ENCODE data around the gene NDC1. TPM values are rescaled to one million over a fixed set of nuclear protein-coding genes. Genes with fewer than 3 reads are reported as not detected.
"Not testable (repeated sequence)": the region's sequence is repeated elsewhere in the genome, so short reads cannot be mapped to it uniquely, and the experiment has no call there.

The NDC1 gene
- total RNA-seq, 4 donors from 2014 or later, result 6.7 to 10.3 (median 7.1) TPM

DNA sequence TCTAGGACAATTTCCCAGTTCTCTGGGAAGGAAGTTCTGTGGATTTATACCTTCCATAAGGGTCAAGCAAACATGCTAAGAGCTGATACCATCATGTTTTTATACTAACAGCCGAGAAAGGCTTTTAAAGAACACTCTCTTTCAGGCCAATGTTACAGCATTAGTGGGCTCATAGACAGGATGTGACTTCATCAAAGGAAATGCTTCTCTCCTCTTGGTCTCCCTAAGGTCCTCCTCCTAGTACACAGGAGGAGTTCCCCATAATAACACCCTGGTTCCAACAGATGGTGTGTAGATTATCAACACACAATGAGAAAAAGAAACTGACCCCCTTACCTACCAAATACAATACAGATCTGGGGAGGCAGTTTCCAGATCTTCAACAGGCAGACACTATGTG lies 72.4 kb downstream of the NDC1 start:
- no peak for ATAC-seq
- Histone ChIP-seq H3K27me3 (no peaks in the 10 kb centered on the region), H3K36me3 (peaks cover 0 to 23% of the 10 kb centered on the region in 2 donors), H3K4me3 (no peak overlapping the region), H3K4me1 (no peaks in the 10 kb centered on the region), H3K9me3 (peaks cover 0 to 10% (median 0%) of the 10 kb centered on the region in 3 donors), H3K27ac (no peak overlapping the region)
- WGBS, 2 donors (ENCODE audit: low coverage in 1 of 2), result 58% methylated on average over 1 of the region's 1 CpG; no CpG with 5 or more reads in 1 of the 2 donors
- TF ChIP-seq EP300 (IDR thresholded peaks at IDR 0.05), result no peak
- TF ChIP-seq POLR2AphosphoS5 (IDR thresholded peaks at IDR 0.05), result no peak
- TF ChIP-seq, protein P1, sequence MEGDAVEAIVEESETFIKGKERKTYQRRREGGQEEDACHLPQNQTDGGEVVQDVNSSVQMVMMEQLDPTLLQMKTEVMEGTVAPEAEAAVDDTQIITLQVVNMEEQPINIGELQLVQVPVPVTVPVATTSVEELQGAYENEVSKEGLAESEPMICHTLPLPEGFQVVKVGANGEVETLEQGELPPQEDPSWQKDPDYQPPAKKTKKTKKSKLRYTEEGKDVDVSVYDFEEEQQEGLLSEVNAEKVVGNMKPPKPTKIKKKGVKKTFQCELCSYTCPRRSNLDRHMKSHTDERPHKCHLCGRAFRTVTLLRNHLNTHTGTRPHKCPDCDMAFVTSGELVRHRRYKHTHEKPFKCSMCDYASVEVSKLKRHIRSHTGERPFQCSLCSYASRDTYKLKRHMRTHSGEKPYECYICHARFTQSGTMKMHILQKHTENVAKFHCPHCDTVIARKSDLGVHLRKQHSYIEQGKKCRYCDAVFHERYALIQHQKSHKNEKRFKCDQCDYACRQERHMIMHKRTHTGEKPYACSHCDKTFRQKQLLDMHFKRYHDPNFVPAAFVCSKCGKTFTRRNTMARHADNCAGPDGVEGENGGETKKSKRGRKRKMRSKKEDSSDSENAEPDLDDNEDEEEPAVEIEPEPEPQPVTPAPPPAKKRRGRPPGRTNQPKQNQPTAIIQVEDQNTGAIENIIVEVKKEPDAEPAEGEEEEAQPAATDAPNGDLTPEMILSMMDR (IDR thresholded peaks at IDR 0.05), result no peak
- no peak for TF ChIP-seq POLR2A (IDR thresholded peaks at IDR 0.05)

DNA sequence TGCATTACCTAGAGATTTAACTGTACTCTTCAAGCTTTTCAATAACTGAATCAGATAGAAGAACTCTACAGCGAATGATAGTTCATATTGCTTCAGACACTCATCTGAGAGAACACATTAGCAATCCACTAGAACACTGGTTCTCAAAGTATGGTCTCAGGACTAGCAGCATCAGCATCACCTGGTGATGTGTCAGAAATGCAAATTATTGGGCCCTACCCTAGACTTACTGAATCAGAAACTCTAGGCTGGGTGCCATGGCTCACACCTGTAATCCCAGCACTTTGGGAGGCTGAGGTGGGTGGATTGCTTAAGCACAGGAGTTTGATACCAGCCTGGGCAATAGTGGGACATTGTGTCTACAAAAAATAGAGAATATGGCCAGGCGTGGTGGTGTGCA lies 74.2 kb downstream of the NDC1 start:
- 93 to 100% methylated on average over 2 of the region's 2 CpGs for WGBS, 2 donors (ENCODE audit: low coverage in 1 of 2)

DNA sequence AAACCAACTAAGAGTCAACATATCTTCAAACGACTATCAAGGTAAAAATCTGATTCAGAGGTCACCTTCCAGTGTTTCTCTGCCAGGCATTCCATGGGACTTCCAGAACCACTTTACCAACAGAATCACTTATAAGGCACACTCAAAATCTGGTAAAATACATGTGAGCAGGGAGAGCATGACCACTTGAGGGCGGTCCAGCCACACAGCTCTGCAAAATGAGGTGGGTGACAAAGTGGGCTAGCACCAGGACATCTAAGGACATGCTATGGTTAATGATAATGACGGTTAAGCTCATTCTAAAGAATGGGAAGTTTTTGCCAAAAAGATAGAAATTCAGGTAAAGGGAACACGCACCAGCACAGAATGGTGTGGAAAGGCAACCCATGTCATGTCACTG lies 74.6 kb downstream of the NDC1 start:
- H3K27ac ChIP-seq, result no peak overlapping the region
- ATAC-seq, result no peak
- peaks cover 0 to 5% of the 10 kb centered on the region in 2 donors for H3K36me3 ChIP-seq
- H3K4me3 ChIP-seq, result no peak overlapping the region
- H3K9me3 ChIP-seq, result peaks cover 0 to 10% (median 0%) of the 10 kb centered on the region in 3 donors
- 92 to 93% methylated on average over 3 of the region's 4 CpGs for WGBS, 2 donors (ENCODE audit: low coverage in 1 of 2)
- no peaks in the 10 kb centered on the region for H3K4me1 ChIP-seq
- H3K27me3 ChIP-seq, result no peaks in the 10 kb centered on the region
- TF ChIP-seq POLR2A (IDR thresholded peaks at IDR 0.05) (no peak), EP300 (IDR thresholded peaks at IDR 0.05) (no peak), POLR2AphosphoS5 (IDR thresholded peaks at IDR 0.05) (no peak)
- TF ChIP-seq, protein P1 (IDR thresholded peaks at IDR 0.05), result no peak

More for the DNA sequence above, 74.2 kb downstream of the NDC1 start:
- Histone ChIP-seq H3K27ac (no peak overlapping the region), H3K4me3 (no peak overlapping the region), H3K9me3 (peaks cover 0 to 10% (median 0%) of the 10 kb centered on the region in 3 donors), H3K4me1 (no peaks in the 10 kb centered on the region), H3K27me3 (no peaks in the 10 kb centered on the region), H3K36me3 (peaks cover 0 to 5% of the 10 kb centered on the region in 2 donors)
- TF ChIP-seq, protein P1 (IDR thresholded peaks at IDR 0.05), result no peak
- TF ChIP-seq POLR2AphosphoS5 (IDR thresholded peaks at IDR 0.05) (no peak), EP300 (IDR thresholded peaks at IDR 0.05) (no peak), POLR2A (IDR thresholded peaks at IDR 0.05) (no peak)
- ATAC-seq, result no peak

DNA sequence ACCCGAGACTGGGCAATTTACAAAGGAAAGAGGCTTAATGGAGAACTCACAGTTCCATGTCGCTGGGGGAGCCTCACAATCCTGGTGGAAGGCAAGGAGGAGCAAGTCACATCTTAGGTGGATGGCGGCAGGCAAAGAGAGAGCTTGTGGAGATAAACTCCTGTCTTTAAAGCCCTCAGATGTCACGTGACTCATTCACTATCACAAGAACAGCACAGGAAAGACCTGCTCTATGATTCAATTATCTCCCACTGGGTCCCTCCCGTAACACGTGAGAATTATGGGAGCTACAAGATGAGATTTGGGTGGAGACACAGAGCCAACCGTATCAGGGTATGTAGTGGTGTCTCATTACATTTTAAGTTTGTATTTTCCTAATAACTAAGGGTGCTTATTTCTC lies 77.6 kb downstream of the NDC1 start:
- not testable (repeated sequence) for H3K4me3 ChIP-seq, H3K27me3 ChIP-seq, H3K36me3 ChIP-seq, H3K27ac ChIP-seq, H3K4me1 ChIP-seq, ATAC-seq
- peaks cover 0 to 10% (median 0%) of the 10 kb centered on the region in 3 donors for H3K9me3 ChIP-seq
- WGBS, 2 donors (ENCODE audit: low coverage in 1 of 2), result 87 to 90% methylated on average over 4 to 7 of the region's 7 CpGs

DNA sequence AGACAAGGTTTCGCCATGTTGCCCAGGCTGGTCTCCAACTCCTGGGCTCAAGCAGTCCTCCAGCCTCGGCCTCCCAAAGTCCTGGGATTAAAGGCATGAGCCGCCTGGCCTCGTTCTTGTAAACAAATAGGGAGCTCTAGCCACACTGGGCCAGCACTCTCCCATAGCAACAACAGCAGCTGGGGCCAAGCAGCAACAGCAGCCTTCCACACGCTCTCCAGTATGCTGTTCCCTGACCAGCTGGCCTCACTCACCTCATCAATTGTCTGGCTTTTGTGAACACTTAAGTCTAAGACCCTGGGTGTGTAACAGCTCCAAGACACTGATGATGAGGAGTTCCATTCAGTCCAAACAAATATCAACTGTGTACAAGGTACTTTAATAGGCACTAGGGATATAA lies 82.2 kb downstream of the NDC1 start:
- TF ChIP-seq POLR2A (IDR thresholded peaks at IDR 0.05) (no peak), POLR2AphosphoS5 (IDR thresholded peaks at IDR 0.05) (no peak), EP300 (IDR thresholded peaks at IDR 0.05) (no peak)
- TF ChIP-seq, protein P1 (IDR thresholded peaks at IDR 0.05), result no peak
- no peaks in the 10 kb centered on the region for H3K4me1 ChIP-seq
- 100% methylated on average over 1 of the region's 5 CpGs; no CpG with 5 or more reads in 1 of the 2 donors for WGBS, 2 donors (ENCODE audit: low coverage in 1 of 2)
- no peaks in the 10 kb centered on the region for H3K36me3 ChIP-seq
- ATAC-seq, result no peak
- no peaks in the 10 kb centered on the region for H3K9me3 ChIP-seq
- H3K27me3 ChIP-seq, result no peaks in the 10 kb centered on the region
- H3K27ac ChIP-seq, result no peak overlapping the region
- H3K4me3 ChIP-seq, result no peak overlapping the region

Data from gastroesophageal sphincter (tissue), 4 donors.